Brain microvascular endothelial cell (primary cell): Measurements from ENCODE around the gene ALAD.
A peak's percentile ranks its signal among the peaks of the same experiment; 100 is the strongest.

Experiments used
- DNase-seq: peaks from one replicate; pipeline ENCODE4 v3.0.0-alpha.2; 2020
- H3K27ac ChIP-seq: fragments of 250-450 bp; sonication (Bioruptor Pico); 2 replicates; pipeline ENCODE4 v1.5.1; 2020; ENCODE audit warnings: mild to moderate bottlenecking, moderate library complexity
- H3K27me3 ChIP-seq: fragments of 250-450 bp; sonication (Bioruptor Pico); replicated peaks from 2 replicates; pipeline ENCODE4 v1.5.1; 2020; ENCODE audit warnings: mild to moderate bottlenecking
- H3K36me3 ChIP-seq: fragments of 250-450 bp; sonication (Bioruptor Pico); replicated peaks from 2 replicates; pipeline ENCODE4 v1.5.1; 2020; ENCODE audit warnings: mild to moderate bottlenecking
- H3K4me3 ChIP-seq: 2 replicates; pipeline ENCODE4 v1.5.1; 2011; ENCODE audit warnings: low read depth, mild to moderate bottlenecking, control low read depth, low read length, moderate library complexity
- CTCF ChIP-seq: IDR thresholded peaks from 2 replicates; pipeline ENCODE4 v1.5.1; 2011; ENCODE audit warnings: low read depth, mild to moderate bottlenecking, moderate library complexity, low read length, control low read depth, inconsistent platforms; ENCODE audit errors: missing control alignments
- in situ Hi-C: cut with HindIII; loops from 2 replicates; pipeline ENCODE4 v1.10.0; 2017; ENCODE audit warnings: low sequenced_read_pairs, low pct_ligation_motif_present

The ALAD gene

GRCh38 chr9:113417370-113417769, 16.3 kb upstream of the ALAD start:
- no peak for DNase-seq
- in situ Hi-C loops: no loop called here
- Histone ChIP-seq H3K4me3 (no peak overlapping the region), H3K36me3 (no peaks in the 10 kb centered on the region), H3K27ac (no peak overlapping the region), H3K27me3 (no peaks in the 10 kb centered on the region)
- TF ChIP-seq CTCF: no peak

- in situ Hi-C loops: no loop called here
- no peak for TF ChIP-seq CTCF
- Histone ChIP-seq H3K4me3 (no peak overlapping the region), H3K36me3 (no peaks in the 10 kb centered on the region), H3K27me3 (no peaks in the 10 kb centered on the region), H3K27ac (no peak overlapping the region)
- DNase-seq: no peak
Observed at GRCh38 chr9:113416149-113416721, 15.2 kb upstream of the ALAD start.

GRCh38 chr9:113410207-113410864, 9.3 kb upstream of the ALAD start, which contains the start of the genes C9orf43 and POLE3:
C9orf43 (plus strand) TSS chr9:113410747; CDS start chr9:113413494, 2,747 bp downstream.
POLE3 (minus strand) TSS chr9:113410675; CDS start chr9:113410293, 382 bp downstream.
- DNase-seq: peak; percentile 96
- no peaks in the 10 kb centered on the region for H3K27me3 ChIP-seq
- H3K4me3 ChIP-seq: peak within 1 kb of the TSS; percentile 94
- H3K36me3 ChIP-seq: peaks cover 13% of the 10 kb centered on the region
- no peak for TF ChIP-seq CTCF
- peak within 1 kb of the TSS; percentile 97 for H3K27ac ChIP-seq
- in situ Hi-C loops: no loop called here

GRCh38 chr9:113409883-113410206, 8.8 kb upstream of the ALAD start:
- in situ Hi-C loops: no loop called here
- Histone ChIP-seq H3K36me3 (peaks cover 13% of the 10 kb centered on the region), H3K27ac (peak overlapping the region; percentile 97), H3K4me3 (peak overlapping the region; percentile 94), H3K27me3 (no peaks in the 10 kb centered on the region)
- peak; percentile 20 for TF ChIP-seq CTCF
- DNase-seq: no peak

- in situ Hi-C loops: no loop called here
- Histone ChIP-seq H3K27ac (peak overlapping the region; percentile 97), H3K36me3 (peaks cover 13% of the 10 kb centered on the region), H3K4me3 (peak overlapping the region; percentile 94), H3K27me3 (no peaks in the 10 kb centered on the region)
- TF ChIP-seq CTCF: no peak
- no peak for DNase-seq
Observed at GRCh38 chr9:113409481-113409880, 8.4 kb upstream of the ALAD start.
